ENCODE data around the gene TBX10. TPM values are rescaled to one million over a fixed set of nuclear protein-coding genes. Genes with fewer than 3 reads are reported as not detected.
"Not testable (repeated sequence)": the region's sequence is repeated elsewhere in the genome, so short reads cannot be mapped to it uniquely, and the experiment has no call there.

TBX10 gene
- total and polyA plus RNA-seq, 5 experiments from 2014 or later = not detected

GRCh38 chr11:67620621-67621020 is 18.9 kb downstream of the TBX10 start:
- ATAC-seq, H3K9me3 Mint-ChIP-seq, DNase-seq, H3K4me3 Mint-ChIP-seq, H3K27ac Mint-ChIP-seq, H3K27me3 Mint-ChIP-seq, POLR2A ChIA-PET, H3K36me3 Mint-ChIP-seq: not testable (repeated sequence)
- peaks cover 6 to 17% (median 13%) of the 10 kb centered on the region in 4 donors for H3K4me1 Mint-ChIP-seq

- H3K27me3 Mint-ChIP-seq, H3K9me3 Mint-ChIP-seq, ATAC-seq, POLR2A ChIA-PET, DNase-seq, H3K4me3 Mint-ChIP-seq, H3K36me3 Mint-ChIP-seq: not testable (repeated sequence)
- peak overlapping the region in 3 of 10 donors; percentile 11 to 78 (median 43) for H3K27ac Mint-ChIP-seq
- peaks cover 3 to 22% (median 16%) of the 10 kb centered on the region in 4 donors for H3K4me1 Mint-ChIP-seq
Measured at GRCh38 chr11:67619683-67620618, 19.6 kb downstream of the TBX10 start.

GRCh38 chr11:67618901-67619659 is 20.5 kb downstream of the TBX10 start:
- POLR2A ChIA-PET, H3K27me3 Mint-ChIP-seq, H3K9me3 Mint-ChIP-seq, H3K36me3 Mint-ChIP-seq, H3K4me3 Mint-ChIP-seq, H3K27ac Mint-ChIP-seq, DNase-seq, ATAC-seq: not testable (repeated sequence)
- peaks cover 7 to 31% (median 24%) of the 10 kb centered on the region in 4 donors for H3K4me1 Mint-ChIP-seq

GRCh38 chr11:67617243-67617953 is 22.2 kb downstream of the TBX10 start:
- POLR2A ChIA-PET = interaction anchor here (2.2 kb wide), 1 partner anchor 12 kb away, joined by 10 read pairs; the partner anchor contains the start of gene NUDT8
- peak overlapping the region; percentile 16 to 86 (median 54) for H3K4me3 Mint-ChIP-seq

GRCh38 chr11:67616431-67617242 is 22.9 kb downstream of the TBX10 start:
- Mint-ChIP-seq H3K4me1 (peaks cover 12 to 41% (median 33%) of the 10 kb centered on the region in 4 donors), H3K4me3 (peak overlapping the region; percentile 39 to 88 (median 77)), H3K9me3 (no peaks in the 10 kb centered on the region), H3K36me3 (peaks cover 0 to 9% (median 0%) of the 10 kb centered on the region in 3 donors), H3K27me3 (no peaks in the 10 kb centered on the region), H3K27ac (peak overlapping the region in 9 of 10 donors; percentile 18 to 90 (median 66))
- POLR2A ChIA-PET = interaction anchor here (0.6 to 2.2 kb wide), 7 partner anchors 9 to 780 kb away, joined by 3 to 10 read pairs (median 3); partner anchors contain the start of genes ACY3, GSTP1, NUDT8 and TBC1D10C
- DNase-seq (no peak), ATAC-seq (no peak)

More at GRCh38 chr11:67617243-67617953, 22.2 kb downstream of the TBX10 start:
- DNase-seq (no peak), ATAC-seq (no peak)
- Mint-ChIP-seq H3K27ac (peak overlapping the region in 9 of 10 donors; percentile 18 to 84 (median 53)), H3K36me3 (peaks cover 0 to 4% (median 0%) of the 10 kb centered on the region in 3 donors), H3K4me1 (peaks cover 12 to 41% (median 33%) of the 10 kb centered on the region in 4 donors), H3K9me3 (no peaks in the 10 kb centered on the region), H3K27me3 (no peaks in the 10 kb centered on the region)

GRCh38 chr11:67615728-67616430 is 23.7 kb downstream of the TBX10 start:
- POLR2A ChIA-PET = interaction anchor here (0.6 to 2.2 kb wide), 7 partner anchors 8 to 779 kb away, joined by 3 to 10 read pairs (median 3); partner anchors contain the start of genes ACY3, GSTP1, NUDT8 and TBC1D10C
- peak overlapping the region in 8 of 10 donors; percentile 56 to 99 (median 92) for H3K27ac Mint-ChIP-seq
- H3K27me3 Mint-ChIP-seq = no peaks in the 10 kb centered on the region
- H3K36me3 Mint-ChIP-seq = peaks cover 0 to 10% (median 0%) of the 10 kb centered on the region in 3 donors
- H3K9me3 Mint-ChIP-seq = no peaks in the 10 kb centered on the region
- peaks cover 12 to 41% (median 33%) of the 10 kb centered on the region in 4 donors for H3K4me1 Mint-ChIP-seq
- ATAC-seq = peak; percentile 7 to 26
- DNase-seq = peak in 4 of 10 donors; percentile 23 to 71 (median 34)
- peak overlapping the region; percentile 33 to 88 (median 77) for H3K4me3 Mint-ChIP-seq

GRCh38 chr11:67614730-67615714 is 24.5 kb downstream of the TBX10 start:
- POLR2A ChIA-PET = interaction anchor here (1.0 to 3.1 kb wide), 8 partner anchors 7 to 211 kb away, joined by 3 to 12 read pairs (median 4); partner anchors contain the start of genes ACY3, GSTP1, NUDT8 and TBC1D10C
- ATAC-seq (peak; percentile 18 to 31), DNase-seq (peak in 8 of 10 donors; percentile 34 to 68 (median 44))
- Mint-ChIP-seq H3K4me1 (peaks cover 12 to 41% (median 33%) of the 10 kb centered on the region in 4 donors), H3K36me3 (peaks cover 0 to 13% (median 3%) of the 10 kb centered on the region in 3 donors), H3K27me3 (no peaks in the 10 kb centered on the region), H3K4me3 (peak overlapping the region; percentile 68 to 88 (median 84)), H3K27ac (peak overlapping the region; percentile 94 to 99 (median 97)), H3K9me3 (no peaks in the 10 kb centered on the region)

GRCh38 chr11:67613960-67614715 is 25.4 kb downstream of the TBX10 start:
- ATAC-seq (peak; percentile 87 to 94), DNase-seq (peak; percentile 68 to 88 (median 80))
- H3K4me1 Mint-ChIP-seq = peaks cover 13 to 41% (median 33%) of the 10 kb centered on the region in 4 donors
- H3K27me3 Mint-ChIP-seq = no peaks in the 10 kb centered on the region
- H3K4me3 Mint-ChIP-seq = peak overlapping the region; percentile 68 to 88 (median 84)
- H3K27ac Mint-ChIP-seq = peak overlapping the region; percentile 94 to 99 (median 97)
- peaks cover 0 to 19% (median 8%) of the 10 kb centered on the region in 3 donors for H3K36me3 Mint-ChIP-seq
- POLR2A ChIA-PET = interaction anchor here (0.5 to 3.1 kb wide), 7 partner anchors 9 to 213 kb away, joined by 3 to 12 read pairs (median 3); partner anchors contain the start of genes GSTP1, NUDT8 and PPP1CA
- no peaks in the 10 kb centered on the region for H3K9me3 Mint-ChIP-seq

GRCh38 chr11:67613313-67613959 is 26.1 kb downstream of the TBX10 start:
- Mint-ChIP-seq H3K4me3 (peak overlapping the region; percentile 68 to 88 (median 84)), H3K27me3 (no peaks in the 10 kb centered on the region), H3K9me3 (no peaks in the 10 kb centered on the region), H3K4me1 (peaks cover 14 to 45% (median 33%) of the 10 kb centered on the region in 4 donors), H3K36me3 (peaks cover 0 to 26% (median 10%) of the 10 kb centered on the region in 3 donors), H3K27ac (peak overlapping the region; percentile 94 to 99 (median 97))
- DNase-seq (no peak), ATAC-seq (no peak)
- POLR2A ChIA-PET = interaction anchor here (0.5 to 3.1 kb wide), 7 partner anchors 8 to 212 kb away, joined by 3 to 12 read pairs (median 3); partner anchors contain the start of genes GSTP1, NUDT8, PPP1CA and TMEM134

Measured in naive thymus-derived CD8-positive, alpha-beta T cell (primary cell).